ENCODE measurements around the gene HADHB.

DNA sequence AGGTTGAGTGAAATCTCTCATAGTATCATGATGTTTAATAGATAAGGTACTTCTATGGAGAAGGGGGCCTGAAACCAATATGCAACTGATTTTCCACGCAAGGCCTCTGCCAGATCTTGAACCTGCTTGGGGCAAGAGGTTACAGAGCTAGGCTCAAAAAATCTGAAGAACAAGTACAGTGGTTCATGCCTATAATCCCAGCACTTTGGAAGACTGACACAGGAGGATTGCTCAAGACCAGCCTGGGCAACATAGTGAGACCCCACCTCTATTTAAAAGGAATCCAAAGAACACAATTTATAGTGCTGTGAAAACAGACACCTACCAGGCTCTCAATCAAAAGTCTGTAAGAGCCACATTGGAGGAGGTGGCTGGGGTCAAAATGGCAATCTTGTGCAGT is 28.9 kb upstream of the HADHB start:
- TF ChIP-seq CTCF (conservative IDR thresholded peaks at IDR 0.05 in 1 of 2, IDR thresholded peaks at IDR 0.05 in 1 of 2; ENCODE audit: low read depth in 1 of 2, low read length in 2 of 2) (no peak), EZH2 (IDR thresholded peaks at IDR 0.05; ENCODE audit: low read length, missing control alignments) (no peak)

Data from fibroblast of lung (primary cell).